ENCODE results near the gene GRID1. TPM values are rescaled to one million over a fixed set of nuclear protein-coding genes. Genes with fewer than 3 reads are reported as not detected.

The GRID1 gene
- total RNA-seq, 1 experiment from 2014 or later: 0.37 TPM

GRCh38 chr10:85977642-85978041, 389.0 kb downstream of the GRID1 start (continued):
- TF ChIP-seq ZNF425 (CRISPR knock-in tag; conservative IDR thresholded peaks at IDR 0.05) (no peak), ZNF532 (CRISPR knock-in tag; IDR thresholded peaks at IDR 0.05; ENCODE audit: borderline replicate concordance) (no peak), FOXP1 (CRISPR knock-in tag; IDR thresholded peaks at IDR 0.05; ENCODE audit: borderline replicate concordance) (no peak), PRRX2 (CRISPR knock-in tag; IDR thresholded peaks at IDR 0.05) (no peak), ZNF281 (CRISPR knock-in tag; IDR thresholded peaks at IDR 0.05) (no peak)

GRCh38 chr10:85976267-85976793, 390.3 kb downstream of the GRID1 start:
- TF ChIP-seq ETV6 (CRISPR knock-in tag; IDR thresholded peaks at IDR 0.05) (no peak), CREM (CRISPR knock-in tag; IDR thresholded peaks at IDR 0.05) (no peak), SMAD3 (CRISPR knock-in tag; IDR thresholded peaks at IDR 0.05; ENCODE audit: borderline replicate concordance) (no peak), ATF2 (CRISPR knock-in tag; IDR thresholded peaks at IDR 0.05; ENCODE audit: borderline replicate concordance, low read depth) (no peak), ATF1 (CRISPR knock-in tag; IDR thresholded peaks at IDR 0.05) (no peak), JAZF1 (CRISPR knock-in tag; IDR thresholded peaks at IDR 0.05) (no peak), JUN (CRISPR knock-in tag; IDR thresholded peaks at IDR 0.05) (no peak), ATF3 (CRISPR knock-in tag; conservative IDR thresholded peaks at IDR 0.05) (no peak), ZMAT4 (CRISPR knock-in tag; IDR thresholded peaks at IDR 0.05) (no peak), TEAD1 (CRISPR knock-in tag; IDR thresholded peaks at IDR 0.05) (no peak), ZNF423 (CRISPR knock-in tag; IDR thresholded peaks at IDR 0.05) (no peak), USF2 (CRISPR knock-in tag; IDR thresholded peaks at IDR 0.05) (no peak), GABPB1 (CRISPR knock-in tag; IDR thresholded peaks at IDR 0.05) (no peak), AR (CRISPR knock-in tag; IDR thresholded peaks at IDR 0.05) (no peak)
- CTCF ChIA-PET: interaction anchor here (0.6 to 3.5 kb wide), 11 partner anchors 13 to 194 kb away, joined by 3 to 11 read pairs (median 4); no protein-coding TSS in a partner anchor
- Mint-ChIP-seq H3K27me3 (ENCODE audit: low read depth) (no peaks in the 10 kb centered on the region), H3K9me3 (peaks cover 9% of the 10 kb centered on the region), H3K4me1 (peaks cover 11% of the 10 kb centered on the region), H3K36me3 (0 out of 2 replicates have a peak, but pooled peaks cover 3% of the 10 kb centered on the region), H3K27ac (no peak overlapping the region), H3K4me3 (no peak overlapping the region)
- POLR2A ChIA-PET: interaction anchor here (0.6 kb wide), 1 partner anchor 48 kb away, joined by 3 read pairs; no protein-coding TSS in a partner anchor
- peak; percentile 95 for ATAC-seq
- DNase-seq (ENCODE audit: low spot score): peak; percentile 16

Data from WTC11 (cell line).